Measurements from ENCODE around the gene IRX3. TPM values are rescaled to one million over a fixed set of nuclear protein-coding genes. Genes with fewer than 3 reads are reported as not detected.

The IRX3 gene
- total and polyA plus RNA-seq, 2 of the 8 experiments (the other 6 are each of a cell fraction or from before 2014, with no cell fraction given) = 0.50 to 1.6 TPM

GRCh38 chr16:54296543-54296942, 10.0 kb upstream of the IRX3 start (continued):
- no peak for TF ChIP-seq SIRT6 (IDR thresholded peaks at IDR 0.05; ENCODE audit: low read length)
- no peak for TF ChIP-seq MAX (IDR thresholded peaks at IDR 0.05)
- no peak for TF ChIP-seq RNF2 (IDR thresholded peaks at IDR 0.05; ENCODE audit: borderline replicate concordance, low read depth, low read length, missing control alignments, poor library complexity, severe bottlenecking)
- no peak for TF ChIP-seq TAF7 (optimal IDR thresholded peaks at IDR 0.05; ENCODE audit: borderline replicate concordance, low read depth, low read length)
- TF ChIP-seq CBX8 (IDR thresholded peaks at IDR 0.05; ENCODE audit: borderline replicate concordance, low read depth, low read length) = no peak
- TF ChIP-seq KDM1A (IDR thresholded peaks at IDR 0.05; ENCODE audit: borderline replicate concordance, low read length) = no peak
- no peak for TF ChIP-seq TAF1 (IDR thresholded peaks at IDR 0.05; ENCODE audit: low read depth, low read length)
- no peak for TF ChIP-seq FOSL1 (IDR thresholded peaks at IDR 0.05; ENCODE audit: insufficient read depth, low read depth, low read length)

Measured in H1 (cell line).